H1 (cell line): Measurements from ENCODE around the gene PDE6D. TPM values are rescaled to one million over a fixed set of nuclear protein-coding genes. Genes with fewer than 3 reads are reported as not detected.

Experiments used
- BCL11A ChIP-seq, 2 experiments: IDR thresholded peaks; one replicate each; pipeline ENCODE4 v1.6.1; 2011; ENCODE audit warnings: low read depth in 2 of 2, low read length in 2 of 2, mild to moderate bottlenecking in 2 of 2
- CHD7 ChIP-seq: fragments of 300-600 bp; sonication (generic); IDR thresholded peaks from 2 replicates; pipeline ENCODE4 v1.7.1; 2012; ENCODE audit warnings: low read length, moderate library complexity, mild to moderate bottlenecking, inconsistent platforms; ENCODE audit not compliant: insufficient replicate concordance
- CTBP2 ChIP-seq: IDR thresholded peaks from 2 replicates; pipeline ENCODE4 v1.7.0; 2011; ENCODE audit warnings: borderline replicate concordance, mild to moderate bottlenecking, moderate library complexity, mixed read lengths, low read length; ENCODE audit not compliant: insufficient read depth, insufficient read length
- CTCF ChIP-seq, 3 experiments: IDR thresholded peaks; 1 replicate in 2 of 3; 2 replicates in 1 of 3; pipeline versions ENCODE4 v1.5.1 to v1.6.1; 2011; ENCODE audit warnings: low read length in 3 of 3, mild to moderate bottlenecking in 3 of 3, inconsistent platforms in 2 of 3, low read depth in 1 of 3, moderate library complexity in 1 of 3; ENCODE audit not compliant: insufficient read depth in 1 of 3; ENCODE audit errors: control extremely low read depth in 1 of 3
- KDM4A ChIP-seq: IDR thresholded peaks from one replicate; pipeline ENCODE4 v1.7.1; 2012; ENCODE audit warnings: low read depth, mild to moderate bottlenecking, moderate library complexity, low read length, inconsistent platforms; ENCODE audit not compliant: severe bottlenecking
- POU5F1 ChIP-seq: IDR thresholded peaks from 2 replicates; pipeline ENCODE4 v1.6.1; 2011; ENCODE audit warnings: low read depth, mild to moderate bottlenecking, low read length, moderate library complexity
- RXRA ChIP-seq: IDR thresholded peaks from 2 replicates; pipeline ENCODE4 v1.6.1; 2011; ENCODE audit warnings: low read depth, mild to moderate bottlenecking, low read length, moderate library complexity; ENCODE audit not compliant: insufficient read depth
- polyA plus RNA-seq, 7 experiments: library from polyadenylated mRNA; depleted of rRNA in 3 of 7; stranded (reverse) in 5 of 7; unstranded in 2 of 7; fragments of >200 nt in 5 of 7; fragments of 200-250 nt in 2 of 7; gene quantifications; 1 replicate in 5 of 7; 2 replicates in 1 of 7; 4 replicates in 1 of 7; pipeline versions ENCODE4 v1.2.1 to v1.2.3, GENCODE V29; 2011 to 2013; ENCODE audit warnings: missing spikeins in 2 of 7, mixed read lengths in 2 of 7
- total RNA-seq: library from RNA; stranded (reverse); fragmentation: NEBNext Ultra II Directional; extraction: Animal tissue kit (Norgen Biotek cat#: 25700); gene quantifications from 2 replicates; pipeline ENCODE4 v1.2.1, GENCODE V29; 2021

Gene PDE6D
- total and polyA plus RNA-seq, 2 of the 8 experiments (the other 6 are each of a cell fraction or from before 2014, with no cell fraction given), result 33.7 to 63.9 TPM

- TF ChIP-seq CHD7, result no peak
- no peak for TF ChIP-seq KDM4A
- no peak for TF ChIP-seq CTCF (IDR thresholded peaks at IDR 0.05; ENCODE audit: control extremely low read depth in 1 of 3, insufficient read depth in 1 of 3, low read depth in 1 of 3, low read length in 3 of 3)
- no peak for TF ChIP-seq BCL11A (IDR thresholded peaks at IDR 0.05; ENCODE audit: low read depth in 2 of 2, low read length in 2 of 2)
- no peak for TF ChIP-seq RXRA
- TF ChIP-seq CTBP2, result no peak
- no peak for TF ChIP-seq POU5F1
These were observed 38.5 kb upstream of the PDE6D start (continued) for GRCh38 chr2:231819447-231820042.
